H9 (cell line): ENCODE data around the gene TRHDE. TPM values are rescaled to one million over a fixed set of nuclear protein-coding genes. Genes with fewer than 3 reads are reported as not detected.

Source experiments
- DNase-seq: peaks from one replicate; pipeline ENCODE4 v3.0.0-alpha.2; 2017
- H2AFZ ChIP-seq: one replicate; pipeline ENCODE4 v1.6.1; 2013; ENCODE audit warnings: mild to moderate bottlenecking, low read length, control low read depth, moderate library complexity
- H2AK5ac ChIP-seq: 2 replicates; pipeline ENCODE4 v1.6.1; 2013; ENCODE audit warnings: low read length, control low read depth, mixed read lengths; ENCODE audit not compliant: insufficient read length
- H2BK120ac ChIP-seq: one replicate; pipeline ENCODE4 v1.6.1; 2013; ENCODE audit warnings: low read depth, mild to moderate bottlenecking, low read length, control low read depth, inconsistent platforms; ENCODE audit not compliant: poor library complexity, severe bottlenecking
- H2BK12ac ChIP-seq: 2 replicates; pipeline ENCODE4 v1.6.1; 2013; ENCODE audit warnings: low read length, control low read depth, mixed read lengths, low read depth; ENCODE audit not compliant: insufficient read length
- H2BK15ac ChIP-seq: 2 replicates; pipeline ENCODE4 v1.6.1; 2013; ENCODE audit warnings: low read depth, low read length, control low read depth
- H2BK20ac ChIP-seq: one replicate; pipeline ENCODE4 v1.6.1; 2013; ENCODE audit warnings: low read depth, mild to moderate bottlenecking, low read length, control low read depth, inconsistent platforms; ENCODE audit not compliant: poor library complexity, severe bottlenecking
- H2BK5ac ChIP-seq: 2 replicates; pipeline ENCODE4 v1.6.1; 2013; ENCODE audit warnings: low read length, control low read depth, mixed read lengths; ENCODE audit not compliant: insufficient read length
- H3K14ac ChIP-seq: 2 replicates; pipeline ENCODE4 v1.6.1; 2013; ENCODE audit warnings: low read length, control low read depth; ENCODE audit not compliant: insufficient read depth
- H3K18ac ChIP-seq: 2 replicates; pipeline ENCODE4 v1.6.1; 2013; ENCODE audit warnings: low read depth, mild to moderate bottlenecking, mixed read lengths, low read length, control low read depth; ENCODE audit not compliant: insufficient read length
- H3K23ac ChIP-seq: 2 replicates; pipeline ENCODE4 v1.6.1; 2013; ENCODE audit warnings: low read length, control low read depth, mixed read lengths, low read depth; ENCODE audit not compliant: insufficient read length
- H3K23me2 ChIP-seq: 2 replicates; pipeline ENCODE4 v1.6.1; 2013; ENCODE audit warnings: low read depth, mild to moderate bottlenecking, mixed read lengths, low read length, control low read depth; ENCODE audit not compliant: insufficient read length, poor library complexity, severe bottlenecking
- H3K27ac ChIP-seq: 2 replicates; pipeline ENCODE4 v1.5.1; 2013; ENCODE audit warnings: low read length, control low read depth, mixed read lengths, low read depth; ENCODE audit not compliant: insufficient read length
- H3K27me3 ChIP-seq: 2 replicates; pipeline ENCODE4 v1.6.1; 2013; ENCODE audit warnings: low read length, control low read depth, inconsistent platforms; ENCODE audit not compliant: insufficient read depth
- H3K4ac ChIP-seq: 2 replicates; pipeline ENCODE4 v1.6.1; 2013; ENCODE audit warnings: low read depth, mild to moderate bottlenecking, control low read depth, inconsistent platforms, low read length, moderate library complexity
- H3K4me1 ChIP-seq: 2 replicates; pipeline ENCODE4 v1.6.1; 2013; ENCODE audit warnings: low read length, control low read depth, inconsistent platforms; ENCODE audit not compliant: insufficient read depth
- H3K4me2 ChIP-seq: 2 replicates; pipeline ENCODE4 v1.6.1; 2013; ENCODE audit warnings: low read length, control low read depth, mixed read lengths; ENCODE audit not compliant: insufficient read length, insufficient read depth
- H3K56ac ChIP-seq: 2 replicates; pipeline ENCODE4 v1.6.1; 2013; ENCODE audit warnings: low read depth, mild to moderate bottlenecking, mixed read lengths, low read length, control low read depth; ENCODE audit not compliant: insufficient read length
- H3K79me1 ChIP-seq: 2 replicates; pipeline ENCODE4 v1.6.1; 2013; ENCODE audit warnings: low read depth, mild to moderate bottlenecking, moderate library complexity, low read length, control low read depth, inconsistent platforms; ENCODE audit not compliant: insufficient read depth, poor library complexity, severe bottlenecking
- H3K79me2 ChIP-seq: 2 replicates; pipeline ENCODE4 v1.6.1; 2013; ENCODE audit warnings: low read length, control low read depth, inconsistent platforms; ENCODE audit not compliant: insufficient read depth
- H3K9ac ChIP-seq: 2 replicates; pipeline ENCODE4 v1.6.1; 2013; ENCODE audit warnings: low read length, control low read depth, mixed read lengths; ENCODE audit not compliant: insufficient read length; ENCODE audit errors: extremely low read depth
- H3K9me3 ChIP-seq: one replicate; pipeline ENCODE4 v1.6.1; 2013; ENCODE audit warnings: low read depth, low read length, inconsistent platforms; ENCODE audit not compliant: control insufficient read depth
- H3T11ph ChIP-seq: one replicate; pipeline ENCODE4 v1.6.1; 2013; ENCODE audit warnings: mild to moderate bottlenecking, low read length, control low read depth, inconsistent platforms
- H4K20me1 ChIP-seq: one replicate; pipeline ENCODE4 v1.6.1; 2013; ENCODE audit not compliant: control insufficient read depth, insufficient read length, insufficient read depth
- H4K5ac ChIP-seq: 2 replicates; pipeline ENCODE4 v1.6.1; 2013; ENCODE audit warnings: low read depth, mild to moderate bottlenecking, mixed read lengths, low read length, control low read depth; ENCODE audit not compliant: insufficient read length
- H4K8ac ChIP-seq: replicated peaks from 2 replicates; pipeline ENCODE4 v1.6.1; 2013; ENCODE audit warnings: low read length, control low read depth, mixed read lengths, low read depth; ENCODE audit not compliant: insufficient read length
- H4K91ac ChIP-seq: 2 replicates; pipeline ENCODE4 v1.6.1; 2013; ENCODE audit warnings: low read depth, mild to moderate bottlenecking, moderate library complexity, mixed read lengths, low read length, control low read depth; ENCODE audit not compliant: insufficient read length
- H3K27ac Mint-ChIP-seq, 3 experiments: 2 replicates in 2 of 3; 3 replicates in 1 of 3; pipeline ENCODE4 v1.8.0; 2020 to 2021; ENCODE audit warnings: mixed read lengths in 3 of 3, mild to moderate bottlenecking in 1 of 3, moderate library complexity in 1 of 3
- H3K27me3 Mint-ChIP-seq: 2 replicates; pipeline ENCODE4 v1.8.0; 2021; ENCODE audit warnings: low read depth, mild to moderate bottlenecking, moderate library complexity, mixed read lengths
- H3K36me3 Mint-ChIP-seq, 3 experiments: 2 replicates in 2 of 3; 3 replicates in 1 of 3; pipeline ENCODE4 v1.8.0; 2020 to 2021; ENCODE audit warnings: low read depth in 3 of 3, mixed read lengths in 3 of 3; ENCODE audit not compliant: insufficient read depth in 1 of 3
- H3K4me1 Mint-ChIP-seq, 2 experiments: 2 replicates each; pipeline ENCODE4 v1.8.0; 2020; ENCODE audit warnings: mixed read lengths in 2 of 2
- H3K4me3 Mint-ChIP-seq, 2 experiments: 2 replicates in 1 of 2; 3 replicates in 1 of 2; pipeline ENCODE4 v1.8.0; 2020 to 2021; ENCODE audit warnings: mild to moderate bottlenecking in 2 of 2, mixed read lengths in 2 of 2, moderate library complexity in 1 of 2
- H3K9me3 Mint-ChIP-seq, 2 experiments: 2 replicates in 1 of 2; 3 replicates in 1 of 2; pipeline ENCODE4 v1.8.0; 2020; ENCODE audit warnings: mild to moderate bottlenecking in 2 of 2, mixed read lengths in 2 of 2, moderate library complexity in 1 of 2
- total RNA-seq: library from RNA; stranded (reverse); gene quantifications from 2 replicates; pipeline ENCODE4 v1.2.1, GENCODE V29; 2021
- TF ChIP-seq, protein P1 (sequence below): fragments of 200-600 bp; sonication (generic); conservative IDR thresholded peaks from 3 replicates; pipeline ENCODE4 v1.8.0; 2021; ENCODE audit warnings: antibody characterized with exemption, mild to moderate bottlenecking

Gene TRHDE
- total RNA-seq, 1 experiment from 2014 or later, result 1.0 TPM

DNA sequence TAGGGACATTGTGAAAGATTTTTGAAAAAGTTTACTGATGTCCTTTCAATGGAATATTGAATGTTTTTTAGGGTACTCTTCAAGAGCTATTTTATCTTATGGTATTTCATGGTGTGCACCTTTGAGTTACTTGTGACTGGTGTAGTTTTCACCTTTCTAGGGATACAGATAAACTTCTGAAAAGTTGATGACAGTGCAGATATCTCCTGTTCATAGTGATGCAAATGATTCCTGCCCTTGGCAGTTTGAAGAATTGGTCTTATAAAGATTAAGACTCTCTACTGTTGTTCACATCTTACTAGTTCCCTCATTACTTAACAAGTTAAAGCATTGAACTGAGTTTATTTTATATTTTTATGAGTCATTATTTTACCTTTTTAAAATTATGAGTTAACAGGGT, 408.9 kb downstream of the TRHDE start:
- Mint-ChIP-seq H3K4me3 (no peak overlapping the region), H3K36me3 (no peaks in the 10 kb centered on the region), H3K4me1 (peaks cover 18 to 19% of the 10 kb centered on the region in 2 experiments), H3K9me3 (no peaks in the 10 kb centered on the region), H3K27ac (no peak overlapping the region), H3K27me3 (no peaks in the 10 kb centered on the region)
- H3K27me3 ChIP-seq, result no peaks in the 10 kb centered on the region
- H2BK20ac ChIP-seq, result no peak overlapping the region
- no peak overlapping the region for H3K56ac ChIP-seq
- H4K91ac ChIP-seq, result no peak overlapping the region
- H4K5ac ChIP-seq, result no peak overlapping the region
- DNase-seq, result no peak
- H2AFZ ChIP-seq, result no peak overlapping the region
- no peak overlapping the region for H3K4ac ChIP-seq
- no peak overlapping the region for H2AK5ac ChIP-seq
- H4K20me1 ChIP-seq, result no peaks in the 10 kb centered on the region
- no peak overlapping the region for H3K18ac ChIP-seq
- H3T11ph ChIP-seq, result no peak overlapping the region
- H3K4me2 ChIP-seq, result no peak overlapping the region
- H3K79me2 ChIP-seq, result no peaks in the 10 kb centered on the region
- no peak overlapping the region for H3K14ac ChIP-seq
- TF ChIP-seq, protein P1, sequence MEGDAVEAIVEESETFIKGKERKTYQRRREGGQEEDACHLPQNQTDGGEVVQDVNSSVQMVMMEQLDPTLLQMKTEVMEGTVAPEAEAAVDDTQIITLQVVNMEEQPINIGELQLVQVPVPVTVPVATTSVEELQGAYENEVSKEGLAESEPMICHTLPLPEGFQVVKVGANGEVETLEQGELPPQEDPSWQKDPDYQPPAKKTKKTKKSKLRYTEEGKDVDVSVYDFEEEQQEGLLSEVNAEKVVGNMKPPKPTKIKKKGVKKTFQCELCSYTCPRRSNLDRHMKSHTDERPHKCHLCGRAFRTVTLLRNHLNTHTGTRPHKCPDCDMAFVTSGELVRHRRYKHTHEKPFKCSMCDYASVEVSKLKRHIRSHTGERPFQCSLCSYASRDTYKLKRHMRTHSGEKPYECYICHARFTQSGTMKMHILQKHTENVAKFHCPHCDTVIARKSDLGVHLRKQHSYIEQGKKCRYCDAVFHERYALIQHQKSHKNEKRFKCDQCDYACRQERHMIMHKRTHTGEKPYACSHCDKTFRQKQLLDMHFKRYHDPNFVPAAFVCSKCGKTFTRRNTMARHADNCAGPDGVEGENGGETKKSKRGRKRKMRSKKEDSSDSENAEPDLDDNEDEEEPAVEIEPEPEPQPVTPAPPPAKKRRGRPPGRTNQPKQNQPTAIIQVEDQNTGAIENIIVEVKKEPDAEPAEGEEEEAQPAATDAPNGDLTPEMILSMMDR, result no peak
- no peak overlapping the region for H3K27ac ChIP-seq
- H3K9ac ChIP-seq, result no peak overlapping the region
- no peak overlapping the region for H4K8ac ChIP-seq
- H2BK12ac ChIP-seq, result no peak overlapping the region
- H2BK5ac ChIP-seq, result no peak overlapping the region
- no peaks in the 10 kb centered on the region for H3K4me1 ChIP-seq
- H3K23ac ChIP-seq, result no peak overlapping the region
- H2BK15ac ChIP-seq, result no peak overlapping the region
- no peaks in the 10 kb centered on the region for H3K23me2 ChIP-seq
- H3K9me3 ChIP-seq, result no peaks in the 10 kb centered on the region
- no peaks in the 10 kb centered on the region for H3K79me1 ChIP-seq
- no peak overlapping the region for H2BK120ac ChIP-seq
